GM23248 (cell line): ENCODE measurements around the gene GTPBP1.

Source experiments
- EZH2 ChIP-seq: fragments of 200-600 bp; sonication (generic); IDR thresholded peaks from 2 replicates; pipeline ENCODE4 v1.6.1; 2018; ENCODE audit warnings: antibody characterized with exemption, mild to moderate bottlenecking; ENCODE audit not compliant: insufficient read depth, poor library complexity, severe bottlenecking
- EZH2phosphoT487 ChIP-seq: fragments of 200-600 bp; sonication (generic); IDR thresholded peaks from 2 replicates; pipeline ENCODE4 v1.6.1; 2018; ENCODE audit warnings: antibody characterized with exemption, moderate library complexity, mild to moderate bottlenecking, low read depth; ENCODE audit not compliant: insufficient read depth

GRCh38 chr22:38739300-38740055, 33.7 kb downstream of the GTPBP1 start:
- no peak for TF ChIP-seq EZH2
- TF ChIP-seq EZH2phosphoT487 = no peak
